K562 (cell line): ENCODE measurements around the gene IFNGR1. TPM values are rescaled to one million over a fixed set of nuclear protein-coding genes. Genes with fewer than 3 reads are reported as not detected.

Experiments
- CAMTA2 ChIP-seq: fragments of 250-450 bp; sonication (Bioruptor Pico); conservative IDR thresholded peaks from 2 replicates; pipeline ENCODE4 v1.5.1; 2022
- CBFA2T2 ChIP-seq: fragments of 450-650 bp; conservative IDR thresholded peaks from 2 replicates; pipeline ENCODE4 v1.6.1; 2017; ENCODE audit warnings: mild to moderate bottlenecking
- CBFB ChIP-seq: sonication (generic); formaldehyde crosslinking; IDR thresholded peaks from 2 replicates; pipeline ENCODE4 v1.4.0; 2020; ENCODE audit warnings: mild to moderate bottlenecking, missing genetic modification reagents
- NFXL1 ChIP-seq: fragments of 450-650 bp; formaldehyde crosslinking; IDR thresholded peaks from 2 replicates; pipeline ENCODE4 v1.4.0; 2021; ENCODE audit warnings: mild to moderate bottlenecking
- RBBP5 ChIP-seq: fragments of 200-600 bp; sonication (generic); IDR thresholded peaks from 2 replicates; pipeline ENCODE4 v1.6.1; 2012; ENCODE audit warnings: borderline replicate concordance, mild to moderate bottlenecking, low read length, control low read depth, inconsistent platforms; ENCODE audit not compliant: insufficient read depth, poor library complexity, severe bottlenecking
- SRSF9 ChIP-seq: fragments of 200-400 bp; formaldehyde crosslinking; IDR thresholded peaks from 2 replicates; pipeline ENCODE4 v1.6.1; 2017; ENCODE audit warnings: low read depth, low read length, borderline replicate concordance
- TCF7L2 ChIP-seq: fragments of 150-350 bp; IDR thresholded peaks from 2 replicates; pipeline ENCODE4 v1.6.1; 2016; ENCODE audit warnings: low read depth, mild to moderate bottlenecking, low read length, moderate library complexity
- ZNF224 ChIP-seq: sonication (generic); formaldehyde crosslinking; IDR thresholded peaks from 2 replicates; pipeline ENCODE4 v1.8.0; 2022; ENCODE audit warnings: mild to moderate bottlenecking, missing genetic modification reagents
- ZSCAN29 ChIP-seq: fragments of 450-650 bp; IDR thresholded peaks from 2 replicates; pipeline ENCODE4 v1.6.1; 2017
- polyA plus RNA-seq, 8 experiments: library from polyadenylated mRNA; depleted of rRNA in 4 of 8; stranded (reverse) in 5 of 8; unstranded in 3 of 8; fragments of >200 nt; fragmentation: Nextera tagmentation in 2 of 8; fragmentation: Illumina TruSeq in 1 of 8; extraction: Ambion mirVana in 2 of 8; extraction: Trizol in 1 of 8; gene quantifications; 2 replicates each; pipeline versions ENCODE4 v1.2.1 to v1.2.3, GENCODE V29; 2011 to 2014; ENCODE audit warnings: inconsistent platforms in 1 of 8, missing spikeins in 1 of 8
- total RNA-seq, 7 experiments: library from RNA; depleted of rRNA in 6 of 7; stranded (reverse); fragments of >200 nt in 6 of 7; fragmentation: Illumina TruSeq in 2 of 7; extraction: Trizol in 2 of 7; gene quantifications; 2 replicates each; pipeline versions ENCODE4 v1.2.1 to v1.2.3, GENCODE V29; 2011 to 2021; ENCODE audit warnings: low replicate concordance in 1 of 7
- TF ChIP-seq, protein P1 (sequence below): fragments of 250-450 bp; sonication (Bioruptor Pico); IDR thresholded peaks from 2 replicates; pipeline ENCODE4 v1.6.1; 2021; ENCODE audit warnings: mild to moderate bottlenecking
- TF ChIP-seq, protein P2 (sequence below): fragments of 450-650 bp; IDR thresholded peaks from 2 replicates; pipeline ENCODE4 v1.6.1; 2016; ENCODE audit warnings: low read depth, mild to moderate bottlenecking, moderate library complexity
- TF ChIP-seq, protein P3 (sequence below): fragments of 200-800 bp; sonication (Bioruptor generic); IDR thresholded peaks from 2 replicates; pipeline ENCODE4 v1.6.1; 2016; ENCODE audit warnings: missing genetic modification characterization, missing compliant biosample characterization
- TF ChIP-seq, protein P4 (sequence below): fragments of 450-650 bp; IDR thresholded peaks from 2 replicates; pipeline ENCODE4 v1.6.1; 2016; ENCODE audit warnings: borderline replicate concordance
- TF ChIP-seq, protein P5 (sequence below), 2 experiments: IDR thresholded peaks; 2 replicates each; pipeline ENCODE4 v1.6.1; 2011; ENCODE audit warnings: borderline replicate concordance in 1 of 2, control low read depth in 1 of 2, low read depth in 1 of 2, low read length in 1 of 2, mild to moderate bottlenecking in 1 of 2, mixed read lengths in 1 of 2, moderate library complexity in 1 of 2; ENCODE audit not compliant: insufficient read depth in 1 of 2, insufficient read length in 1 of 2, poor library complexity in 1 of 2, severe bottlenecking in 1 of 2; ENCODE audit errors: extremely low read depth in 1 of 2
- TF ChIP-seq, protein P6 (sequence below): fragments of 150-350 bp; IDR thresholded peaks from 2 replicates; pipeline ENCODE4 v1.6.1; 2014; ENCODE audit warnings: low read depth, mild to moderate bottlenecking, low read length, borderline replicate concordance

Gene IFNGR1
- total and polyA plus RNA-seq, 9 of the 15 experiments (the other 6 are each of a cell fraction or from before 2014, with no cell fraction given) = 14.7 to 47.0 (median 26.7) TPM

DNA sequence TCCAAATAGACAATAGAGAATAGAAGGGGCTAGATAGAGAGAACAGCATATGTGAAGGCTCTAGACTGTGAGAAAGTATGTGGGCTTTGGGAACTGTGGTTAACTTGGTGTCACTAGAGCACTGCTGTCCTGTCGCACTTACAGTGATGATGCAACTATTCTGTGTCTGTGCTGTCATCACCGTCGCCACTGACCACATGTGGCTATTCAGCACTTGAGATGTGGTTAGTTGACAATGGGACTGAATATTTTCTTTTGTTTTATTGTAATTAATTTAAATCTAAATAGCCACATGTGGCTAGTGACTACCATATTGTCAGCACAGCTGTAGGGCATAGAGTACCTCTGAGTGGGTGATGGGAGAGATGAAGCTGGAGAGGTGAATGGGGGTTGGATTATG, 39.0 kb upstream of the IFNGR1 start (continued):
- TF ChIP-seq TCF7L2 (no peak), RBBP5 (no peak), CBFA2T2 (no peak), ZSCAN29 (no peak), ZNF224 (CRISPR knock-in tag) (no peak), CAMTA2 (CRISPR knock-in tag) (no peak), CBFB (CRISPR knock-in tag) (0 out of 2 replicates have a peak, but pooled peaks have one; percentile 25), NFXL1 (CRISPR knock-in tag) (no peak), SRSF9 (no peak)
- TF ChIP-seq, protein P1, sequence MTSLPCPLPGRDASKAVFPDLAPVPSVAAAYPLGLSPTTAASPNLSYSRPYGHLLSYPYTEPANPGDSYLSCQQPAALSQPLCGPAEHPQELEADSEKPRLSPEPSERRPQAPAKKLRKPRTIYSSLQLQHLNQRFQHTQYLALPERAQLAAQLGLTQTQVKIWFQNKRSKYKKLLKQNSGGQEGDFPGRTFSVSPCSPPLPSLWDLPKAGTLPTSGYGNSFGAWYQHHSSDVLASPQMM (CRISPR knock-in tag) = no peak
- TF ChIP-seq, protein P2, sequence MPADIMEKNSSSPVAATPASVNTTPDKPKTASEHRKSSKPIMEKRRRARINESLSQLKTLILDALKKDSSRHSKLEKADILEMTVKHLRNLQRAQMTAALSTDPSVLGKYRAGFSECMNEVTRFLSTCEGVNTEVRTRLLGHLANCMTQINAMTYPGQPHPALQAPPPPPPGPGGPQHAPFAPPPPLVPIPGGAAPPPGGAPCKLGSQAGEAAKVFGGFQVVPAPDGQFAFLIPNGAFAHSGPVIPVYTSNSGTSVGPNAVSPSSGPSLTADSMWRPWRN = peak; percentile 82
- TF ChIP-seq, protein P3, sequence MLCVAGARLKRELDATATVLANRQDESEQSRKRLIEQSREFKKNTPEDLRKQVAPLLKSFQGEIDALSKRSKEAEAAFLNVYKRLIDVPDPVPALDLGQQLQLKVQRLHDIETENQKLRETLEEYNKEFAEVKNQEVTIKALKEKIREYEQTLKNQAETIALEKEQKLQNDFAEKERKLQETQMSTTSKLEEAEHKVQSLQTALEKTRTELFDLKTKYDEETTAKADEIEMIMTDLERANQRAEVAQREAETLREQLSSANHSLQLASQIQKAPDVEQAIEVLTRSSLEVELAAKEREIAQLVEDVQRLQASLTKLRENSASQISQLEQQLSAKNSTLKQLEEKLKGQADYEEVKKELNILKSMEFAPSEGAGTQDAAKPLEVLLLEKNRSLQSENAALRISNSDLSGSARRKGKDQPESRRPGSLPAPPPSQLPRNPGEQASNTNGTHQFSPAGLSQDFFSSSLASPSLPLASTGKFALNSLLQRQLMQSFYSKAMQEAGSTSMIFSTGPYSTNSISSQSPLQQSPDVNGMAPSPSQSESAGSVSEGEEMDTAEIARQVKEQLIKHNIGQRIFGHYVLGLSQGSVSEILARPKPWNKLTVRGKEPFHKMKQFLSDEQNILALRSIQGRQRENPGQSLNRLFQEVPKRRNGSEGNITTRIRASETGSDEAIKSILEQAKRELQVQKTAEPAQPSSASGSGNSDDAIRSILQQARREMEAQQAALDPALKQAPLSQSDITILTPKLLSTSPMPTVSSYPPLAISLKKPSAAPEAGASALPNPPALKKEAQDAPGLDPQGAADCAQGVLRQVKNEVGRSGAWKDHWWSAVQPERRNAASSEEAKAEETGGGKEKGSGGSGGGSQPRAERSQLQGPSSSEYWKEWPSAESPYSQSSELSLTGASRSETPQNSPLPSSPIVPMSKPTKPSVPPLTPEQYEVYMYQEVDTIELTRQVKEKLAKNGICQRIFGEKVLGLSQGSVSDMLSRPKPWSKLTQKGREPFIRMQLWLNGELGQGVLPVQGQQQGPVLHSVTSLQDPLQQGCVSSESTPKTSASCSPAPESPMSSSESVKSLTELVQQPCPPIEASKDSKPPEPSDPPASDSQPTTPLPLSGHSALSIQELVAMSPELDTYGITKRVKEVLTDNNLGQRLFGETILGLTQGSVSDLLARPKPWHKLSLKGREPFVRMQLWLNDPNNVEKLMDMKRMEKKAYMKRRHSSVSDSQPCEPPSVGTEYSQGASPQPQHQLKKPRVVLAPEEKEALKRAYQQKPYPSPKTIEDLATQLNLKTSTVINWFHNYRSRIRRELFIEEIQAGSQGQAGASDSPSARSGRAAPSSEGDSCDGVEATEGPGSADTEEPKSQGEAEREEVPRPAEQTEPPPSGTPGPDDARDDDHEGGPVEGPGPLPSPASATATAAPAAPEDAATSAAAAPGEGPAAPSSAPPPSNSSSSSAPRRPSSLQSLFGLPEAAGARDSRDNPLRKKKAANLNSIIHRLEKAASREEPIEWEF (CRISPR knock-in tag) = no peak
- TF ChIP-seq, protein P4, sequence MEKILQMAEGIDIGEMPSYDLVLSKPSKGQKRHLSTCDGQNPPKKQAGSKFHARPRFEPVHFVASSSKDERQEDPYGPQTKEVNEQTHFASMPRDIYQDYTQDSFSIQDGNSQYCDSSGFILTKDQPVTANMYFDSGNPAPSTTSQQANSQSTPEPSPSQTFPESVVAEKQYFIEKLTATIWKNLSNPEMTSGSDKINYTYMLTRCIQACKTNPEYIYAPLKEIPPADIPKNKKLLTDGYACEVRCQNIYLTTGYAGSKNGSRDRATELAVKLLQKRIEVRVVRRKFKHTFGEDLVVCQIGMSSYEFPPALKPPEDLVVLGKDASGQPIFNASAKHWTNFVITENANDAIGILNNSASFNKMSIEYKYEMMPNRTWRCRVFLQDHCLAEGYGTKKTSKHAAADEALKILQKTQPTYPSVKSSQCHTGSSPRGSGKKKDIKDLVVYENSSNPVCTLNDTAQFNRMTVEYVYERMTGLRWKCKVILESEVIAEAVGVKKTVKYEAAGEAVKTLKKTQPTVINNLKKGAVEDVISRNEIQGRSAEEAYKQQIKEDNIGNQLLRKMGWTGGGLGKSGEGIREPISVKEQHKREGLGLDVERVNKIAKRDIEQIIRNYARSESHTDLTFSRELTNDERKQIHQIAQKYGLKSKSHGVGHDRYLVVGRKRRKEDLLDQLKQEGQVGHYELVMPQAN = no peak
- TF ChIP-seq, protein P5, sequence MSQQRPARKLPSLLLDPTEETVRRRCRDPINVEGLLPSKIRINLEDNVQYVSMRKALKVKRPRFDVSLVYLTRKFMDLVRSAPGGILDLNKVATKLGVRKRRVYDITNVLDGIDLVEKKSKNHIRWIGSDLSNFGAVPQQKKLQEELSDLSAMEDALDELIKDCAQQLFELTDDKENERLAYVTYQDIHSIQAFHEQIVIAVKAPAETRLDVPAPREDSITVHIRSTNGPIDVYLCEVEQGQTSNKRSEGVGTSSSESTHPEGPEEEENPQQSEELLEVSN (IDR thresholded peaks at IDR 0.05; ENCODE audit: borderline replicate concordance in 1 of 2, extremely low read depth in 1 of 2, insufficient read depth in 1 of 2, insufficient read length in 1 of 2, low read depth in 1 of 2, low read length in 1 of 2, poor library complexity in 1 of 2, severe bottlenecking in 1 of 2) = no peak
- TF ChIP-seq, protein P6, sequence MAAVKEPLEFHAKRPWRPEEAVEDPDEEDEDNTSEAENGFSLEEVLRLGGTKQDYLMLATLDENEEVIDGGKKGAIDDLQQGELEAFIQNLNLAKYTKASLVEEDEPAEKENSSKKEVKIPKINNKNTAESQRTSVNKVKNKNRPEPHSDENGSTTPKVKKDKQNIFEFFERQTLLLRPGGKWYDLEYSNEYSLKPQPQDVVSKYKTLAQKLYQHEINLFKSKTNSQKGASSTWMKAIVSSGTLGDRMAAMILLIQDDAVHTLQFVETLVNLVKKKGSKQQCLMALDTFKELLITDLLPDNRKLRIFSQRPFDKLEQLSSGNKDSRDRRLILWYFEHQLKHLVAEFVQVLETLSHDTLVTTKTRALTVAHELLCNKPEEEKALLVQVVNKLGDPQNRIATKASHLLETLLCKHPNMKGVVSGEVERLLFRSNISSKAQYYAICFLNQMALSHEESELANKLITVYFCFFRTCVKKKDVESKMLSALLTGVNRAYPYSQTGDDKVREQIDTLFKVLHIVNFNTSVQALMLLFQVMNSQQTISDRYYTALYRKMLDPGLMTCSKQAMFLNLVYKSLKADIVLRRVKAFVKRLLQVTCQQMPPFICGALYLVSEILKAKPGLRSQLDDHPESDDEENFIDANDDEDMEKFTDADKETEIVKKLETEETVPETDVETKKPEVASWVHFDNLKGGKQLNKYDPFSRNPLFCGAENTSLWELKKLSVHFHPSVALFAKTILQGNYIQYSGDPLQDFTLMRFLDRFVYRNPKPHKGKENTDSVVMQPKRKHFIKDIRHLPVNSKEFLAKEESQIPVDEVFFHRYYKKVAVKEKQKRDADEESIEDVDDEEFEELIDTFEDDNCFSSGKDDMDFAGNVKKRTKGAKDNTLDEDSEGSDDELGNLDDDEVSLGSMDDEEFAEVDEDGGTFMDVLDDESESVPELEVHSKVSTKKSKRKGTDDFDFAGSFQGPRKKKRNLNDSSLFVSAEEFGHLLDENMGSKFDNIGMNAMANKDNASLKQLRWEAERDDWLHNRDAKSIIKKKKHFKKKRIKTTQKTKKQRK = no peak
